Chondrocyte (in vitro differentiated cells): Measurements from ENCODE around the gene PGAM1. TPM values are rescaled to one million over a fixed set of nuclear protein-coding genes. Genes with fewer than 3 reads are reported as not detected.

Experiments
- DNase-seq: peaks from one replicate; pipeline ENCODE4 v3.0.0; 2021; ENCODE audit warnings: mixed read lengths, low spot score
- H3K27ac Mint-ChIP-seq: one replicate; pipeline ENCODE4 v1.8.0; 2021; ENCODE audit warnings: mild to moderate bottlenecking, moderate library complexity, mixed read lengths; ENCODE audit not compliant: unreplicated experiment
- H3K27me3 Mint-ChIP-seq: 2 replicates; pipeline ENCODE4 v1.8.0; 2021; ENCODE audit warnings: low read depth, mixed read lengths
- H3K36me3 Mint-ChIP-seq: 2 replicates; pipeline ENCODE4 v1.8.0; 2021; ENCODE audit warnings: low read depth, mixed read lengths
- H3K4me1 Mint-ChIP-seq: 2 replicates; pipeline ENCODE4 v1.8.0; 2021; ENCODE audit warnings: low read depth, mild to moderate bottlenecking, mixed read lengths
- H3K4me3 Mint-ChIP-seq: one replicate; pipeline ENCODE4 v1.8.0; 2021; ENCODE audit warnings: mild to moderate bottlenecking, moderate library complexity, mixed read lengths; ENCODE audit not compliant: unreplicated experiment
- H3K9me3 Mint-ChIP-seq: 2 replicates; pipeline ENCODE4 v1.8.0; 2021; ENCODE audit warnings: low read depth, mixed read lengths
- total RNA-seq: library from RNA; stranded (reverse); gene quantifications from 3 replicates; pipeline ENCODE4 v1.2.1, GENCODE V29; 2021
- TF ChIP-seq, protein P1 (sequence below): fragments of 200-600 bp; sonication (generic); IDR thresholded peaks from 2 replicates; pipeline ENCODE4 v1.5.0; 2021; ENCODE audit warnings: antibody characterized with exemption, mild to moderate bottlenecking, moderate library complexity

The PGAM1 gene
- total RNA-seq, 1 donor from 2014 or later: 334 TPM

DNA sequence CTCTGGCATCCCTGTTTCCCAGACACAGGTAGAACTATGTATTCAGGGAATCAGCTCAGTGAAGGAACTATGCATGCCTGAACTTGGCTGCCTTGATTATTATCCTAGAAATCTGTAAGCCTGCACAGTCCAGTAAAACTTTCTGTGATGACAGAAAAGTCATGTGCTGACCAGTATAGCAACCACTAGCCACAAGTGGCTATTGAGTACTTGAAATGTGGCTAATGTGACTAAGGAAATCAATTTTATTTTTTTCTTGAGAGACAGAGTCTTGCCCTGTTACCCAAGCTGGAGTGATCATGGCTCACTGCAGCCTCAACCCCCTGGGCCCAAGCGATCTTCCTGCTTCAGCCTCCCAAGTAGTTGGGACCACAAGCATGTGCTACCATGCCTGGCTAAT, 16.3 kb downstream of the PGAM1 start:
- H3K27ac Mint-ChIP-seq: no peak overlapping the region
- no peak overlapping the region for H3K4me3 Mint-ChIP-seq

DNA sequence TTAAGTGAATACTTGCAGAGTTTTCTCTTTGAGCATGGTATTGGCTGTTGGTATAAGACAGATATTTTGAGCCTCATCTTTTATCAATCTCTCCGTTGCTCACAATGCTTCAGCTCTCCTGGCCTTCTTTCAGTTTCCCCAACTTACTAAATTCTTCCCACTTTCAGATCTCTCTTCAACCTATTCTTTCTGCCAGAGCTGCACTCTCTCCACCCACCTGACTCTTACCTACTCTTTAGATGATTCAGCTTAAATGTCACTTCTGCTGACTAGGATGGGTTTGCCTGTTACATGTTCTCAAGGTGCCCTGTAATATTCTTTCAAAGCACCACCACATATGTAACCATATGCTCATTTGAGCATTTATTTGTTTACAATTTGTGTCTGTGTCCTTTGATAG, 18.2 kb downstream of the PGAM1 start:
- Mint-ChIP-seq H3K27me3 (no peaks in the 10 kb centered on the region), H3K4me3 (no peak overlapping the region)
- TF ChIP-seq, protein P1, sequence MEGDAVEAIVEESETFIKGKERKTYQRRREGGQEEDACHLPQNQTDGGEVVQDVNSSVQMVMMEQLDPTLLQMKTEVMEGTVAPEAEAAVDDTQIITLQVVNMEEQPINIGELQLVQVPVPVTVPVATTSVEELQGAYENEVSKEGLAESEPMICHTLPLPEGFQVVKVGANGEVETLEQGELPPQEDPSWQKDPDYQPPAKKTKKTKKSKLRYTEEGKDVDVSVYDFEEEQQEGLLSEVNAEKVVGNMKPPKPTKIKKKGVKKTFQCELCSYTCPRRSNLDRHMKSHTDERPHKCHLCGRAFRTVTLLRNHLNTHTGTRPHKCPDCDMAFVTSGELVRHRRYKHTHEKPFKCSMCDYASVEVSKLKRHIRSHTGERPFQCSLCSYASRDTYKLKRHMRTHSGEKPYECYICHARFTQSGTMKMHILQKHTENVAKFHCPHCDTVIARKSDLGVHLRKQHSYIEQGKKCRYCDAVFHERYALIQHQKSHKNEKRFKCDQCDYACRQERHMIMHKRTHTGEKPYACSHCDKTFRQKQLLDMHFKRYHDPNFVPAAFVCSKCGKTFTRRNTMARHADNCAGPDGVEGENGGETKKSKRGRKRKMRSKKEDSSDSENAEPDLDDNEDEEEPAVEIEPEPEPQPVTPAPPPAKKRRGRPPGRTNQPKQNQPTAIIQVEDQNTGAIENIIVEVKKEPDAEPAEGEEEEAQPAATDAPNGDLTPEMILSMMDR: no peak

More for the DNA sequence above, 16.3 kb downstream of the PGAM1 start:
- H3K27me3 Mint-ChIP-seq: no peaks in the 10 kb centered on the region
- H3K4me1 Mint-ChIP-seq: peaks cover 25% of the 10 kb centered on the region
- TF ChIP-seq, protein P1: no peak
- no peaks in the 10 kb centered on the region for H3K9me3 Mint-ChIP-seq
- peaks cover 8% of the 10 kb centered on the region for H3K36me3 Mint-ChIP-seq
- DNase-seq: no peak

DNA sequence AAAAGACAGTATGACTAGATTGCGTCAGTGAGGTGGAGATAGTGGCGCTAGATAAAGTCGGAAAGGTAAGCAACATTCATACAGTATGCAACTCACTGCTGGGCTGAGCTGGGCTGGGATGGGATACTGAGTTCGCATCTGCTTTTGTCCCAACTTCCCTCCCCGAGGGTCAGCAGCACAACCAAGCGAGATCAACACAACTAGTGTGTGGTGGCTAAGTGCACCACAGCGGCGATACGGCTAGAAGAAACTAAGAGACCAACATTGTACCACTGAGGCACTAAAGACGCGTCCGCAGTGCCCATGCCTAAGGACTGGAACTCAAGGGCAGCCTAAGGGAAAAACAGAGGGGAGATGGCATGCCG, 19.3 kb downstream of the PGAM1 start:
- Mint-ChIP-seq H3K9me3 (no peaks in the 10 kb centered on the region), H3K36me3 (peaks cover 5% of the 10 kb centered on the region), H3K27me3 (no peaks in the 10 kb centered on the region), H3K4me3 (peak overlapping the region; percentile 98), H3K4me1 (peaks cover 46% of the 10 kb centered on the region), H3K27ac (peak overlapping the region; percentile 91)
- DNase-seq: no peak
- TF ChIP-seq, protein P1: no peak

More for the DNA sequence above, 18.2 kb downstream of the PGAM1 start:
- Mint-ChIP-seq H3K27ac (no peak overlapping the region), H3K36me3 (peaks cover 8% of the 10 kb centered on the region), H3K4me1 (peaks cover 43% of the 10 kb centered on the region), H3K9me3 (no peaks in the 10 kb centered on the region)
- no peak for DNase-seq

DNA sequence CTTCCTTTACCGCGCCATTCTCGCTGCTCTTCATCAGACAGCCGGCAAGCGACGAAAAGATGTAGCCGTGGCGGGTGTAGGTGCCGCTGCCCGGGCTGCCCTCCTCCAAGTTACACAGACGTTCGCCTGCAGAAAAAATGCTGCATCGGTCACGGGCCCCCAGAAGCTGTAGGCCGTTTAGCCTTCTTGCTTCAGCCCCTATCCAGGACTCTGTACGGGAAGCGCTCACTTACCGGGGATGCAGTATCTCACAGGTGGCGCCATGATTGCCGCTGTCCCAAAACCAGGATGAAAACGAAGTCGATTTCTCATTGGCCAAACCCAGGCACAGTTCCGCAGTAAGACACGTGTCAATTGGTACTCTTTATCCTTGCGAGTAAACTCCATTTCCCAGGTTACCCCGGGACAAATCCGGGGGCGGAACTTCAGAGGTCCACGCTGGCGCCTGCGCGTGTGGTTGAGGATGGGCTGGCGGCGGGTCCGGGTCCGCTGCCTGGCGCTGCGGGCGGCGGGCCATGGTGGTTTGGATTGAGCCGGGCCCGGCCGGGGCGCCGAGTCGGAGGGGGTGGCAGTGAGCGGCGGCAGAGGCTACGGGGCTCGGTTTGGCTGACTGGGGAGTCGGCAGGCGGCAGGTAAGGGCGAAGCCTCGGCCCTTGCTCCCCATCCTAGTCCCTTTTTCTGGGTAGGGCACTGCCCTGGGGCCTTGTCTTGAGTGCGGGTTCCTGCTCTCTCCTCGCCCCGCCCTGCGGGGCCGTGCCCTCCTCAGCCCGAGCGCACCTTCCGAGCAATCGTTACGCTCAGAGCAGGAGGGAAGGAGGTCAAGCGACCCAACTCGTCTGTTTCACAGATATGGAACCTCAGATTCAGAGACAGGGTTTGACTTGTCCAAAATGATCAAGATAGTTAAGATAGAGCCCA, 20.0 kb downstream of the PGAM1 start, which contains the start of the genes EXOSC1 and ZDHHC16:
TSS of gene EXOSC1 (minus strand) at position 285 of the 918 bp plus-strand sequence. CDS start at position 264, 21 bp downstream.
TSS of gene ZDHHC16 (plus strand) at position 454 of the 918 bp plus-strand sequence. CDS start 5,501 bp downstream, outside the sequence.
- peak within 1 kb of the TSS; percentile 98 for H3K4me3 Mint-ChIP-seq
- peak within 1 kb of the TSS; percentile 91 for H3K27ac Mint-ChIP-seq
- peaks cover 7% of the 10 kb centered on the region for H3K36me3 Mint-ChIP-seq
- H3K4me1 Mint-ChIP-seq: peaks cover 53% of the 10 kb centered on the region
- no peaks in the 10 kb centered on the region for H3K27me3 Mint-ChIP-seq
- DNase-seq: peak; percentile 94
- no peaks in the 10 kb centered on the region for H3K9me3 Mint-ChIP-seq
- TF ChIP-seq, protein P1: peak; percentile 59

DNA sequence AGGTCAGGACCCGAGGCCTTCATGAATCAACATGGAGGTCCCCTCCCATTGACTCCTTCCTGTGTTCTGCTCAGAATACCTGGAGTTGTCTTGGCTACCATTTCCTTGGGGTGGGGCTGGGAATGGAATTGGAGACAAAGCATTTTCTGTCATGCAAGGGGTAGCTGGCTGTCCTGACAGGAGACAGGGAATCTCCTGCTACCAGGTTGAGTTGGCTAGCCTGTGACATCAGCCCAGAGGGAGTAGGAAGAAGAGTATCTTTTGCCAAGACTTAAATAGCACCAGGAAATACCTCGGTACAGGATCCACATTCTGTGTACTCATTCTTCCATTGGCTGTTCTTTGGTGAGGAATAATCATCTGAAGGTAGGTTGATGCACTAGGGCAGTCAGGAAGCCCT, 24.8 kb downstream of the PGAM1 start:
- Mint-ChIP-seq H3K36me3 (peaks cover 23% of the 10 kb centered on the region), H3K9me3 (no peaks in the 10 kb centered on the region), H3K27ac (peak overlapping the region; percentile 49), H3K4me3 (no peak overlapping the region), H3K27me3 (no peaks in the 10 kb centered on the region), H3K4me1 (peaks cover 69% of the 10 kb centered on the region)
- TF ChIP-seq, protein P1: no peak
- no peak for DNase-seq
